ENCODE data around the gene SHB.

The SHB gene

DNA sequence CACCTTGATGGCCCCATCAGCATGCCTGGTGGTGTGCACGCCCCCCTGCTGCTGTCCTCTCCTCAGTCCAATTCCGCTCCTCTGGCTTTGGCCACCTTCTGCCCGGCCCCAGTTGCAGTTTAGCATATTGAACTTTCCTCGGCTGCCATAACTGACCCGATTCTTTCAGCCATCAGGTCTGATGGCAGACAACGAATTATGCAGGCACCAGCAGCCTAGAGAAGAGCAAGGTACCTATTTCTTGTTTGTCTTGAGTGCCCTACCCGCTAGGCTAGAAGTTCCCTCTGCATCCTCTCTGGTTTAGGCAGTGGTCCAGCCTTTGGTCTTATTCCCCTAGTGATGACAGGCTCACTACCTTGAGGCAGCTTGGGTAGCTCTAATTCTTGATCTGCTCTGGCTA lies 122.1 kb downstream of the SHB start:
- DNase-seq: no peak

DNA sequence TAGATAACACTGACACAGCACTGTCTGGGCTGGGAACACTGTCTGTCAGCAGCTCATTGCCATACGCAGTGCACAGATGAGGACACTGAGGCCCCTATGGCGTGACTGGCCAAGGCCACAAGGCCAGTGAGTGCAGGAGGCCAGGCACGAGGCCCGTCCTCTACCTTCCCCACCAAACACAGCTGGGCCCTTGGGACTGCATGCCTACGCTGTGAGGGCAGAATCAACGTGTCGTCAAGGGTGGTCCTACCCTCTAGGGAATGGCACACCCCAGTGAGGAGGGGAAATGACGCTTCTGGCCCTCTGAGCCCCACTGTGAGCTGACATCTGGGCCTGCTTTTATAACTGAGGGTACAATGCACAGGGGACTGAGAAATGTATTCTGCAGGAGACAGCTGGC lies 123.0 kb downstream of the SHB start:
- no peak for DNase-seq

DNA sequence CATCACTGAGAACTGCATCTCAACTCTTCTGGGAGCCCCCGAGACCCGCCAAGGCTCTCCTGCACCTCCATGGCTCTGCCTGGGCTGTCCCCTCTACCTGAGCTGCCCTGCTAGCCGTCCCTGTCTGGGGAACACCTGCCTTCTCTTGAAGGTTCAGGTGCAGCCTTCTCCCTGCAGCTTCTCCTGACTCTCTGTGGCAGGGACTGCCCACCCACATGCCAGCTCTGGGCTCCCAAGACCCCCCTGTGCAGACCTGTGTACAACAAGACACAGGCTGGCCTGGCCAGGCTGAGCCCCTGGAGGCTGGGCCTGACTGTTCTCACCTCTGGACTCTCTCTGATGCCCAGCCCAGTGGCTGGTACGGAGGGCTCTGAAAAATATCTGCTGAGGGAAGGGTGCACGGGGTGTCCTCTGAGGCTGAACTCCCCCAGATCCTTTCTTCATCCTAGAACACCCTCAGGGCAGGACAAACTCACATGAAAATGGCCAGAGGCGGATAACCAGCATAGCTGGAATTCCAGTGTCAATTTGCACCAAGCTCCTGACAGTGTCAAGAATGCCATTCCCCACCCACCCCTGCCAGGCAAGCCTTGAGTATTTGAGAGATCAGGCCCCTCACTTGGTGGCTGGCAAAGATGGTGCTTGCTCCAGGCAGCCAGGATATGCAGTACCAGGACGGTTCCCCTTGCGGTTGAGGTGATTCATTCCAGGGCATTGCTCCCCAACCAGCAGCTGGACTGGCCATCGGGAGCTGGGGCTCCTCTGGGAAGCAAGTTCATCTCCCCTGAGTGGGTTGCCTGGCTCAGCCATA lies 124.2 kb downstream of the SHB start:
- no peak for DNase-seq

DNA sequence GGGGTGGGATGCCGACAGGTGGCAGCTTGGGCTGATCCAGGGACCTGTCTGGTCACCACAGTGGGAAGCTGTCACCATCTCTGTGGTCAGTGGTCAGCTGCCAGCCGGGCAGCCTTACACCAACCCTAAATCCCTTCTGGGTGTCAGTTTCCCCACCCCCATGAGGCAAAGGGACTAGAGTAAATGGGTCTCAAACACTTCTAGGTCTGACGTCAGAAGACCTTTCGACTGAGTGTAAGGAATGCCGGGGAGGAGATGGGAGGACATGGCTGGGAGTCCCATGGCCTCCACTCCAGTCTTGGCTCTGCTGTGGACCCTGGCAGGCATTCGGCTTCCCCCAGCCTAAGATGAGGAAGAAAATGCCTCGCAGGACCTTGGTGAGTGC lies 124.8 kb downstream of the SHB start:
- DNase-seq: no peak

DNA sequence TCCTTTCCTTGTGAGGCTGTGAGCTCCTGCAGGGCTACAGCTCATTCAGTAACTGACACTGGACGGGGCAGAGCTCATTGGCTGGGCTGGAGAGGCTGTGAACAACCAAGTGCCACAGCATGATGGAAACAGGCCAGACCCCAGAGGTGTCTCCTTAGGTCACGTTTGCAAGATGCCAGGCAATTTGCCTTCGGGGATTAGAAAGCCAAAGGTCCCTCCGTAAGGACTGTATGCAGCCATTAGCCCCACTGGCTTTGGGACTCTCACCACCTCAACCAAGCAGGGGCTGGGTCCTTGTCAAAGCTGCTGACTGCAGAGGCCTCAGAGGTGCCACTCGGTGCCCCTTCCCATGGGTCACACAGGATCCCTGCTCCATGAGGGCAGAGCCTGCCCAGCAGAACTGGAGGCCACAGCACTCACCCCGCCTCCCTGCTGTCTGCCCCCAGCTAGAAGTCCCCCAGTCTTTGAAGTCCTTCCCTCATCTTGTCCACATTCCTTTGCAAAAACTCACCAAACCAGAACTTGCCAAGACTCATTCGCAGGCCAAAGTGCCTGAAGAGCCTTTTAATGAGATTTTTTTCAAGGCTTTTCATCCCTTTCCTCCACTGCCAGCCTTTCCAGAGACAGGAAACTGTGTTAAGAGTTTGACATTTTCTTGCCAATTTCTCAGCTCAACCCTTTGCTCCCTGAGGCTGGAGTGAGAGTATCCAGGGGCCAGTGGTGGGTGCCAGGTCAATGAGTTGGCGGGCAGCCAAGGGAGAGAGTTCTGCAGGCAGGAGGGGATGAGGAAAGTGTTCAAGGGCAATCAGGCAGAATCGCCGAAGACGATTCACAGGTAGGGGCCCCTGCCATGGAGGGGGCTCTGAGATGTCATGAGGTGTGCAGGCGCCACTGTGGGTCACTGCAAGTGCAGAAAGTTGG lies 125.4 kb downstream of the SHB start:
- peak; percentile 57 for DNase-seq

DNA sequence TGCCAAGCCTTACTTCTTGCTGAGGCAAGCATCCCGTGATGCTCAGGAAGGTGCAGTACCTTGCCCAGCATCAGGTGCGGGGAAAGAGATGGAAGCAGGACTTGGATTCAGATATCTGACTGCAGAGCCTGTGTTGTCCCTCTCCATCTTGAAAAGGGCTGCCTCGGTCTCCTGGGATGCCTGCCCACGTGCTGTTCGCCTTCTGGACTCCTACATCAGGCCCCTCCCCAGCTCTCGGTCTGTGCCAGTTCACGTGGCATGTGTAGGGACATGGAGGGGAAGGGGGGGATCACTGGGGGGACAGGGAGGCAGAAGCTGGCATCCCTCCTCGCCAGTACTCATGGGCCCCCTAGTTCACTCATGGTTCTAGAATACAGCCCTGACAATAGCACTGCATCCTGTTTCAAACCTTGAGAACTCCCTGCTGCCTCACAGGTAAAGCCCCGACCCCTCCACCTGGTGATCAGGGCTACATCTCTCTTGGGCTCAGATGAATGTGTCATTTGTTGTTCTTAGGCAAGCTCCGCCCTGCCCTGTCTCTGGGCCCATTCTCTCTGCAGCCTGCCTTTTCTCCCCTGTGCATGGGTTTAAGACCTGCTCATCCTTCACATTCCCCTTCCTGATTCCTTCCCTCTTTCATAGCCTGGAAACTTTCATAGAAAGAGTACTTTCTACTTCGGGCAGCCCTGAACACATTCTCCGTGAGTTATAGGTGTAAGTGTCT lies 126.2 kb downstream of the SHB start:
- no peak for DNase-seq

DNA sequence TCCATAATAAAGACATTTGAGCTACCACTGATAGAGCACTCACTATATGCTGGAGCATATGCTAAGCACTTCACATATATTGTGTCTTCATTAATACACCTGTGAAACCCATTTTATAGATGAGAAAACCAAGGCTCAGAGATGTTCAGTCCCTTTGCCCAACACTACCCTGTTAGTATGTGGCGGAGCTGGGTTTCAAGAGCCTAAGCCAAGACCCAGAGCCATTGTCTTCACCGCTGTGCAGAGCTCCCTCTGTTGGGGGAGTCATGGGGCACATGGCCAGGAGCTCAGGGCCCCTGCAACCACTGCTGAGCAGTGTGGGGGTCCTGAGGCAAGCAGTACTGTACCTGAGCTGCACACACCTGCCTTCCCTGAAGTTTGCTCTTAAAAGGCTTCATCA lies 127.8 kb downstream of the SHB start:
- DNase-seq: no peak

DNA sequence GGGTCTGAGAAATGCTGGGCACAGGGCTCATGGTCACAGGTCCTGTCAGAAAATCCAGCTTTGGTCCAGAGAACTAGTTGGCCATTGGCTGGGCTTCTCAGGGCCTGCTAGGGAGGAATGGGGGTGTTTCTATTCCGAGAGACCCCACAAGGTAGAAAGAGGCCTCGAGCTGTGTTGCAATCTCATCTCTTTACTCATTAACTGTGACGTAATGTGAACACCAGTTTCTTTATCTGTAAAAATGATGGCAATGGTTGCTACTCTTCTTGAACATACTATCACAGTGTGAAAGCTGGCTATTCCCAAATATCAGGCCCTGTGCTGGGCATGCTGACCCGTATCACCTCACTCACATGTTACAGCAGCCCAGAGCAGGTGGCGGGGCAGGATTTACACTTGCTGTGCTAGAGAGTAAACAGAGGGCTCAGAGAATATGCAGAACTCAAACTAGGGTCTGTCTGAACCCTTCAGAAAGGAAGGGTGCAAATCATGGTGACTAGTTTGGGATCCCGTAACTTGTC lies 129.4 kb downstream of the SHB start:
- no peak for DNase-seq

DNA sequence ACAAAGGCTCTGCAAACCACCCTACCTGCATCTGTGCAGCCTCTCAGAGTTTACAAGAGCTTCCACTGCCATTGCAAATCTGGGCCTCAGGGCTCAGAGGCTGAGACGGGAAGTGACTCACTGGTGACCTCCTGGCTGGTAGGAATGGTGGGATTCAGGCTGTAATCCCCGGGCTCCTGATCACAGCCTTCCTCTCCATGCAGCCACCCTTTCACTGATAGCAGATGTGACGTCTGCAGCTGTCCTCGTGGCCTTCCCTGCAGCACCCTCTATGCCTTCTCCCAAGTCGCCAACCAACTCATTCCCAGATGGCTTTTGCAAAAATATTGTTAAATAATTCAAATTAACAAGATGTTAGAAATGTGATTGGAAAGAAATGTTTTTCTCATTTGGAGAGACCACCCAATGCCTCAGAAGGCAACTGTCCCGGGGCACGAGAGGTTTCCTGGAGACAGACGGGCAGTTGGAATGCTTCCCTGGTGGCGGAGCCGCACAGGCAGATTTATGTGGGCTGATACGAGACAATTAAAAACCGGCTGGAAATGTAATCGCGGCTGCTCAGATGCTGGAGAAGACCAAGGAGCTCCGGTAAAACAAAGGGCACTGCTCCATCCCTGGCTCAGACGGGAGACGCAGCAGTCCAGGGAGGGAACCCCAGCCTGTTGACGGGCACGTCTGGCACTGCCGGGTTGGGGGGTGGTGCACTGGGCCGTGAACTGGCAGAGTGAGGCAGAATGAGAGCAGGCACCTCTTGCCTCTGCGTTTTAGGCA lies 130.7 kb downstream of the SHB start:
- no peak for DNase-seq

DNA sequence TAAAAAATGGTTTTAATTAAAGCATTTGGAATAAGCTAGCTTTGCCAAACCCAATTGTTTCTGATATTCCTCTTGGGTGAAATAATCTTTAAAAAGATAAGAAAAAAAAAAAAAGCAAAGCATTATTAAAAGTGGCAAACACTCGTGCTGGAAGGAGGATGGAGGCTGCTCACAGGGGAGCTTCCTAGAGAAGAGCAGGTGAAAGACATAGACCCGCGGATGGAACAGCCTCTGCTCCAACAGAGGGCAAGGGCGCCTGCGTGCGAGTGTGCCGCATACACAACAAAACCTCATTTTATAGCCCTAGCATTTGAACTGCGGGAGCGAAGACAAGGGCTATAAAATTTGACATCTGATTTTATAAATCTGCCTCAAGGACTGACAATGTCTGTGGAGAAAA lies 131.7 kb downstream of the SHB start:
- DNase-seq: no peak

DNA sequence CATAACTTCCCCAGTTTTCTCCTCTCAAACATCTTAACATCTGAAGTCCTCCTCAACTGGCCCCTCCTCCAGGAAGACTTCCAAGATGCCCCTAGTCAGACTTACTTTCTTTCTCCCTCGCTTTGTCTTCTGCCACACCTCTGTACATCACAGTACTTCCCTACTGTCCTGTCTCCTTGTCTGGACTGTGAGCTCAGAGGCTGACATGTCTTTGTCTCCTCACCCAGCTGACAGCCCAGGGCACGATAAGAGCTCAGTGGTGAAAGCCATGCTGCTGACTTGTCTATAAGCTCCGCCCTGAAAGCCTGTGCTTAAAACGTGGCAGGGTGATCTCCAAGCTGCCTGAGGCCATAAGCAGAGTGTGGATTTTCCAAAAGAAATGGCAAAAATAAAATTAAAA lies 132.1 kb downstream of the SHB start:
- DNase-seq: no peak

DNA sequence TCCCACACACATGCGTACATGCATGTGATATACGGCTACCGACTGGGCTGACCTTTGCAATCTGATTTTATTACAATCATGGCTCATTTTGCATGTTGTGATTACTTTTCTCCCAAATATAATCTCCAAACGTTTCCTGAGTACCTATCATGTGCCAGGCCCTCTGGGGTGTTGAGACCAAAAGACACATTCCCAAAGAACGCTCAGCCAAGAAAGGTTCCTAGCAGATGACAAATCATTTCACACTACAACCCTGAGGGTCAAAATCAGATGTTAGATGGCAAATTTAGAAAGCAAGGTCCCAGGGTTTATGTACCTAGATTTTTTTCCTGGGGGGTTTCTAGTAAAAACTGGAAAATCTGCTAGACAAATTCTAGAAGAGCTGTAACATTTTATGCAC lies 132.7 kb downstream of the SHB start:
- DNase-seq: no peak

DNA sequence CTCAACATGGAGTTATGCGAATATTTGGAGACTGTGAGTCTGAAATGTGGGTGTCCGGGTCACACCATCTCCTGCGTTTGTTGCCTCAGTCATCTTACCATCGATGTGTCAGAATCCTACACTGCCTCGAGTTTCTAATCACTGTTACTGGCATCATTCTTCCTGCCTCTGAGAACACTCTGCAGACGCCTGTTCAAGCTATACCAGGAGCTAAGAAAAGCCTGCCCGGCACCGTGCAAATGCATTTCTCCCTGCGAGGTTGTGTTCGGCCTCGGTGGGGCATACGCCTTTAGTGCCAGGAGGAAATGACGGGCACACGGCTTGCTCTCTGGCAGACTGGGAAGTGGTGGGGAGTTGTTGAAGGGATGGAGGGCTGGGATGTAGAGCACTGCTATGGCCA lies 133.9 kb downstream of the SHB start:
- DNase-seq: no peak

DNA sequence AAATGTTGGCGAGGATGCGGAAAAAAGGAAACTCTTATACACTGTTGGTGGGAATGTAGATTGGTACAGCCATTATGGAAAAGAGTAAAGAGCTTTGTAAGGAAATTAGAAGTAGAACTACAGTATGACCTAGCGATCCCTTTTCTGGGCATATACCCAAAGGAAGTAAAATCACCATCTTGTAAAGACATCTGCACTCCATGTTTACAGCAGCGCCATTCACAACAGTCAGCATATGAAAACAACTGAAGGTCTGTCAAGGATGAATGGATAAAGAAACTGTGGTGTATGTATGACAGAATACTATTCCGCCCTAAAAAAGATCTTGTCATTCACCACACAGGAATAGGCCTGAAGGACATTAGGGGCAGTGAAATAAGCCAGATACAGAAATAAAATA lies 137.4 kb downstream of the SHB start:
- DNase-seq: no peak

DNA sequence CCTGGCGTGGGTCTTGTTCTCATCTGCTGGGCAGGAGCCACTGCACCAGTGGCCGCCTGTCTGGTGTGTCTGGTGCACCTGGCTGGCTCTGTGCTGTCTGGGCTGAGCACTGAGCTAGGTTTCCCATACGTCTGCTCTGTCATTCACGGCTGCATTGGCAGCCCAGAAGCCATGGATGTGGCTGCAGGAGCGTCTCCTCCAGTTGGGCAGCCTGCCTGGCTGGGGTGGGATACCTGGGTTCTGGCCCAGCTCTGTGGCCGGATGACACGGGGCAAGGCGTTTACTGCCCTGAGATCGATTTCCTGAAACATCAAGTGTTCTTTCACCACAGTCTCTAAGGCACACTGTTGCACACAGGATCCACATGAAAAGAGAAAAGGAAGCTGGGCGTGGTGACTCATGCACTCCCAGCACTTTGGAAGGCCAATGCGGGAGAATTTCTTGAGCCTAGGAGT lies 139.6 kb downstream of the SHB start:
- no peak for DNase-seq

DNA sequence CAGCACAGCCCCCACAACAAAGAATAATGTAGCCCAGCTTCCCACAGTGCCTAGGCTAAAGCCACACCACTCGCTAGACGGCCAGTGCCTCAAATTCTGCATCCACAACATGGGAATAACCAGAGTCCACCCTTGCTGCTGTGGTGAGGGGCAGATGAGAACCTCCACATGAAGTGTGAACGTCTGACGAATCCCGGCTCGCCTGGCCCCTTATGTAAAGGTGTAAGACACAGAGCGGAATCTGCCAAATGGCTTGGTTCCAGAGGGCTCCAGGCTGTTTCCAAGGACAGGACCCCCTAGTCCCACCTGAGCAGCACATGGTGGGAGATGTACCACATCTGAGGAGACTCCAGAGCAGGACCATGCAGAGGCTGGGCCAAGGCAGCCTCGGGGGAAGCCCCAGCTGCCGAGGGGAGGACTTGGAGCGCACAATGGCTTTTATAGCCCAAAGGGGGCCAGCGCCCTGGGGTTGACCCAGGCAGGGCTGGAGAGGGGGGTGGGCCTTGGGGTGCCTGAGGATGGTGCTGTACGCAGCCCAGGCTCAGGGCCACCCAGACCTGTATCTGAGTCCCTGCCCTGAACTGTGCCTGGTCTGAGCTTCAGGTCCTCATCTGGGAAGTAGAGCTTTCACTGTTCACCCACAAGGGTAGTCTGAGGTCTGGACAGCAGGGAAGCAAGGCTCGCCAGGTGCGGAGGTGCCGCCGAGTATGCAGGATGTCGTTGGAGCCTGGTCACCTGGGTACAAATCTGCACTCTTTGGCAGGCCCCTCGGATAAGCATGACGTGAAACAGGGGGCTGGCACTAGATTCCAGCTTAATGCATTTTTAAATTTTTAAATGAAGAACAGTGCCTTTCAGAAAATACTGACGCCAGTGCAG lies 140.2 kb downstream of the SHB start:
- DNase-seq: no peak

DNA sequence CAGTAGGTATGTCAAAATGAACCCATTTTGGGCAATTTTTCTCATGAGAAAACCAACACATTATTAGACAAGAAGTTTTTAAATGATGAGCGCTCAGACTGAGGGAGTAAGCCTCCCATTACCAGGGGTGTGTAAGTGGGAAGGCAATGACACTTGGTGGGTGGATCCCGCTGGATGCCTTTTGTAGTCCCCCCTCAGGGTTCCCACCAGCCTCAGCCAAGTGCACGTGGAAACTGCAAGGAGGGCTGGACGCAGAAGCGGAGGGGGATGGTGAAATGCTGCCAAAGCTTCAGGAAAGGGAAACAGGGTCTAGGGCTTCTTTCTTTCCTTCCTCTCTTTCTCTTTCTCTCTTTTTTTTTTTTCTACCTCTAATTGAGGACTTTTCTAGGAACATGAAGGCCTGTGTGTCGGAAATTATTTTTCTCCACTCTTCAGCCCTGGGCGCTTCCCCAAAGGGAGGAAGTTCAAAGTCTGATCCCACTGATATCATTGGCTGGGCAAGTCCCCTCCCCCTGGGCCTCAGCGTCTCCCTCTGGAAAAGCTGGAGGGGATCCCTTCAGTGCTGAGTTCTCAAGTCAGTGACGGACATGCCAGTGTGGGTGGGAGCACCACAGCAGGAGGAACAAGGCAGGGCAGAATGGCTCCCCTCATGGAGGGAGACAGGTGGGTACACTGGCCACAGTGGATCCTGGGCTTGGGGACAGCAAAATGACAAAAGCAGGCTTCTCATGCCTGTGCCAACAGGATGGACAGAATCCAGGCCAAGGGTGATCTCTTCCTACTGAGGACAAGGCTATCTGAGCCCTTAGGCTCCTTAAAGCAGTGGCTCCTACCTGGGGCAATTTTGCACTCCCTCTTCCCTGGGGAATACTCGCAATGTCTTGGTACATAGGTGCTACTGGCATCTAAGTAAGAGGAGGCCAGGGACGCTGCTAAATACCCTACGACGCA lies 141.2 kb downstream of the SHB start:
- DNase-seq: no peak

DNA sequence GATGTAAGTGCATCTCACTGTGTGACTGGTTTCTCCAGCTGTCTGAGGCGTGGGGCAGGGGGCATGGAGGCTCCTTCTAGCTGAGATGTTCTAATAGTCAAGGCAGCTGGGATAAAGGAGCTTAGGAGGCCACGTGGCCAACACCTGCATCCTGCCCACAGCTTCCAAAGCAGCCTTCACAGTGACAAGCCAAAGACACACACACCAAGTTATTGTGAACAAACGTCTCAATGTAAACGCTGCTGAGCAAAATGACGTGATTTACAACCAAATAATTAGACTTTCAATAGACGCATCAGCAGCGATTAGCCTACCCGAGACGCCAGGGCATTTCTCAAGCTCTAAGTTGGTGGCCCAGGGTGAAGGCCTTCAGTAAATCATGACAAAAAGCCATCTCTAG lies 141.9 kb downstream of the SHB start:
- DNase-seq: no peak

DNA sequence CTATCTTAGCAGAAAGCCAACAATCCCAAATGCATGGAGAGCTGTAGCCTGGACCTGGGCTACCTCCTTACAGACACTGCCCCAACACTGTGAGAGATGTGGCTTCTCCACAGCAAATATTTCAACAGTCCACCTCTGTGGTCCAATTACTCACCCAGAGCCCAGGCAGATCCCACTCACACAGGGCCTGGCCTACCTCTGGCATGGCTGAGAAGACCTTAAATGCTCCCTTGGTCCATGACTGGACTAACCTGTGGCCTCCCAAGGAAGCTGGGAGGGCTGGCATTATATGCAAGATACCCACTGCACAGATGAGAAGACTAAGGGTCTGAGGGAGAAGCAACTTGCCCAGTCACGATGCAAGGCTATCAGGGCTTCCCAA lies 142.3 kb downstream of the SHB start:
- no peak for DNase-seq

Data from midbrain (tissue), 1 donor.